ENCODE measurements around the gene LBP. TPM values are rescaled to one million over a fixed set of nuclear protein-coding genes. Genes with fewer than 3 reads are reported as not detected.
"Not testable (repeated sequence)": the region's sequence is repeated elsewhere in the genome, so short reads cannot be mapped to it uniquely, and the experiment has no call there.

The LBP gene
- total RNA-seq, 4 donors from 2014 or later = 0.45 to 3.4 (median 2.3) TPM

DNA sequence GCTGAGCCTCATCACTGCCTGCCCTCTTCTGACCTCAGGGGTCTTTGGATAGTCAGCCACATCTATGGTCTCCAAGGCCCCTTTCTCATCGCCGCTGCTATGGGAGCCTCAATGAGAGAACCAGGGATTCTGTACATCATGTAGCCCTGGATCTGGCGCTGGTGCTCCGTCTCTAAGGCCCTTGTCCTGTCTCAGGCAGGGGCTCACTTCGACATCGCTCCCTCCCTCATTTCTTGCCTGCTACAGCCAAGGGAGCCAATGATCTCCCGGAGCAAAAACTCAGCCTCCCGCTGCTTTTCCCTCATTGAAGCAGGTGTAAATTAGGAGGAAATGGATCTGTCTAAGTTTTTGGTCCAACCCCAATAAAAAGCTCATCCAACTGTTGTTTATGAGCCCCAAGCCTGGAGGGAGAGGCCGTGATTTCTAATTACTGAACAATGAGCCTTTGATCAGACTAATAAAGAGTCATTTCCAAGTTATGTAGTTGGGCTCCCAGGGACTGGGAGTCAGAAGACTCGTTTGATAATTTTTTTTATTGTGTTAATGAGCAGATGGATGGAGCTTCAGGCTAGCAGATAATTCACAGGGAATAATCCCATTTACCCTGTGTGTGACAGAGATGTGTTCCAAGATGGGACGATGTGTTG lies 30.9 kb downstream of the LBP start:
- Histone ChIP-seq H3K4me1 (no peaks in the 10 kb centered on the region), H3K27me3 (no peaks in the 10 kb centered on the region), H3K27ac (no peak overlapping the region), H3K4me3 (replicated peaks in 1 of 3) (no peak overlapping the region), H3K9me3 (no peaks in the 10 kb centered on the region), H3K36me3 (no peaks in the 10 kb centered on the region)
- WGBS, 2 donors = 82 to 85% methylated on average over 11 of the region's 11 CpGs
- no peak for DNase-seq
- intact Hi-C loops (cut with DNase I) = no loop called here
- no peak for TF ChIP-seq CTCF (IDR thresholded peaks at IDR 0.05)
- TF ChIP-seq POLR2A (IDR thresholded peaks at IDR 0.05) = no peak

GRCh38 chr20:38377838-38378237 lies 31.6 kb downstream of the LBP start:
- DNase-seq; H3K27ac ChIP-seq; H3K4me1 ChIP-seq; intact Hi-C loops (cut with DNase I); H3K9me3 ChIP-seq; H3K27me3 ChIP-seq; H3K36me3 ChIP-seq; H3K4me3 ChIP-seq (replicated peaks in 1 of 3): not testable (repeated sequence)
- 75 to 83% methylated on average over 2 to 5 of the region's 5 CpGs for WGBS, 2 donors

GRCh38 chr20:38383147-38383546 lies 36.9 kb downstream of the LBP start:
- no peaks in the 10 kb centered on the region for H3K4me1 ChIP-seq
- H3K4me3 ChIP-seq (replicated peaks in 1 of 3) = no peak overlapping the region
- no peaks in the 10 kb centered on the region for H3K9me3 ChIP-seq
- no peak overlapping the region for H3K27ac ChIP-seq
- DNase-seq = no peak
- 80 to 87% methylated on average over 4 of the region's 4 CpGs for WGBS, 2 donors
- TF ChIP-seq POLR2A (IDR thresholded peaks at IDR 0.05) (no peak), CTCF (IDR thresholded peaks at IDR 0.05) (no peak)
- H3K36me3 ChIP-seq = no peaks in the 10 kb centered on the region
- H3K27me3 ChIP-seq = no peaks in the 10 kb centered on the region
- intact Hi-C loops (cut with DNase I) = no loop called here

DNA sequence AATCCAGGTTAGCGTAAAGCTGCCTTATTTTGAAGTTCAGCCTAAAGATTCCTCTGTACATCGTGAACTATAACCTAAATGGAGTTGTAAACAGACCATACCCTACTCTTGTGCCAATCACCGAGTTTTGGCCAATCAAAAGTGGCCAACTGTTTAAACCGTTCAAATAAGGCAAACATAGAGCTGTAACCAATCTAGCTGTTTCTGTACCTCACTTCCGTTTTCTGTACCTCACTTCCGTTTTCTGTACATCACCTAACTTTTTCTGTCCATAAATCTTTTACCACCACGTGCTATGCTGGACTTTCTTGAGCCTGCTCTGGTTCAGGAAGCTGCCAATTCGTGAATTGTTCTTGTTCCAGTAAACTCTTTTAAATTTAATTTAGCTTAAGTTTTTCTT lies 39.7 kb downstream of the LBP start:
- intact Hi-C loops (cut with DNase I) = no loop called here
- H3K4me3 ChIP-seq (replicated peaks in 1 of 3) = no peak overlapping the region
- DNase-seq = no peak
- no peaks in the 10 kb centered on the region for H3K9me3 ChIP-seq
- no peaks in the 10 kb centered on the region for H3K36me3 ChIP-seq
- no peak overlapping the region for H3K27ac ChIP-seq
- 76 to 85% methylated on average over 8 of the region's 8 CpGs for WGBS, 2 donors
- no peak for TF ChIP-seq CTCF (IDR thresholded peaks at IDR 0.05)
- no peak for TF ChIP-seq POLR2A (IDR thresholded peaks at IDR 0.05)
- H3K4me1 ChIP-seq = no peaks in the 10 kb centered on the region
- no peaks in the 10 kb centered on the region for H3K27me3 ChIP-seq

- no peaks in the 10 kb centered on the region for H3K4me1 ChIP-seq
- no peak overlapping the region for H3K27ac ChIP-seq
- no peak for DNase-seq
- H3K9me3 ChIP-seq = no peaks in the 10 kb centered on the region
- H3K4me3 ChIP-seq (replicated peaks in 1 of 3) = no peak overlapping the region
- WGBS, 2 donors = 72 to 76% methylated on average over 2 of the region's 2 CpGs
- no peaks in the 10 kb centered on the region for H3K36me3 ChIP-seq
- intact Hi-C loops (cut with DNase I) = no loop called here
- H3K27me3 ChIP-seq = no peaks in the 10 kb centered on the region
- TF ChIP-seq CTCF (IDR thresholded peaks at IDR 0.05) = no peak
- TF ChIP-seq POLR2A (IDR thresholded peaks at IDR 0.05) = no peak
Observed at GRCh38 chr20:38386851-38387250, 40.6 kb downstream of the LBP start.
